ENCODE data around the gene C20orf144.

C20orf144 gene

DNA sequence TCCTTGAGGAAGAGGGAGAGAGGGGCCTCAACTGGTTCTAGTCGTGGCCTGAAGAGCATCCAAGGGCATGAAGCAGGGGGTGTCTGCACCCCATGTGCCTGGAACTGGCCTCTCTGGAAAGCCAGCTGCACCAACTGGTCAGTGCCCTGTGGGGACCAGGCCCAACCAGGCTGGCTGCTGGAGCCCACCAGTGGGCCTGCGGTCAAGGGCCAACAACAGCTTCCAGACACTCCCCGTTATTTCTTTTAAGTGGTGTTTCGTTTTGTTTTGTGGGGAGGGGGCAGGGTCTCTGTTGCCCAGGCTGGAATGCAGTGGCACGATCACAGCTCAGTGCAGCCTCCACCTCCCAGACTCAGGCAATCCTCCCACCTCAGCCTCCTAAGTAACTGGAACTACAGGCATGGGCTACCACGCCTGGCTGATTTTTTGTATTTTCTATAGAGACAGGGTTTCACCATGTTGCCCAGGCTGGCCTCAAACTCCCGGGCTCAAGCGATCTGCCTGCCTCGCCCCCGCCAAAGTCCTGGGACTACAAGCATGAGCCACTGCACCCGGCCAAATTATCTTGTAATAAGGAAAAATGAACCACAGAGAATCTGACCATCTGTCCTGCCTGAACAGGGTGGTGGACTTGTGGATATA lies 11.9 kb upstream of the C20orf144 start:
- no peak for DNase-seq (ENCODE audit: low read depth)

GRCh38 chr20:33650753-33651561 lies 11.2 kb upstream of the C20orf144 start:
- DNase-seq (ENCODE audit: low read depth): no peak

- no peak for DNase-seq (ENCODE audit: low read depth)
These were observed 10.5 kb upstream of the C20orf144 start for GRCh38 chr20:33651562-33652048.

GRCh38 chr20:33653218-33653899 lies 8.8 kb upstream of the C20orf144 start:
- DNase-seq (ENCODE audit: low read depth): peak; percentile 14

DNA sequence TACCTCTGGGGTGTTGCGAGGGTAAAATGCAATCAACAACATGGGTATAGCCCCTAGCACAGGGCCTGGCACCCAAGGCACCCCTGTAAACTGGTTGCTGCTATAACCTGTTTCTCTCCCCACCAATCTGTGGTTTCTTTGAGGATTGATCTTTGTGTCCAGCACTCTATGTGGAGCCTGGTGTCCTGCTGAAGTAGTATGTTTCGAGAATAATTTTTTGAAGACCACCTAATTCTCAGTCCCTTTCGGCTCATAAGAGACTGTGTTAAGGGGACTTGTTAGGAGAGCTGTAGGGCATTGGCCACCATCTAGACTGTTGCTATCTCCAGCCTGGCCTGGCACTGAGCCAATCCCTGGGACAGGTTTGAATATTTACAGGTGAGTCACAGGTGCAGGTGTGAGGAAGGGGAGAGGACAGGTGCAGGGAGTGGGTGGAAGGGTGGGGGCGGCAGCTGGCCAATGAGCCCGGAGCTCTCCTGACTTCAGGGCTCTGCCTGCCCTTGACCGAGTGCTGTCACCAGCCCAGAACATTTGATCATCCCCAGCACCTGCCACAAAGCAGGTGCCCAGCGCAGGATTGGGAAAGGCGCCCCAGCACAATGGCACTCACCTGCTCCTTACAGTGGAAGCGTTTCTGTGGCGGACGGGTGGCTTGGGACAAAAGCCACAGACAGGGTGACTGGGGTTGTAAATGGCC lies 8.1 kb upstream of the C20orf144 start:
- DNase-seq (ENCODE audit: low read depth): no peak

DNA sequence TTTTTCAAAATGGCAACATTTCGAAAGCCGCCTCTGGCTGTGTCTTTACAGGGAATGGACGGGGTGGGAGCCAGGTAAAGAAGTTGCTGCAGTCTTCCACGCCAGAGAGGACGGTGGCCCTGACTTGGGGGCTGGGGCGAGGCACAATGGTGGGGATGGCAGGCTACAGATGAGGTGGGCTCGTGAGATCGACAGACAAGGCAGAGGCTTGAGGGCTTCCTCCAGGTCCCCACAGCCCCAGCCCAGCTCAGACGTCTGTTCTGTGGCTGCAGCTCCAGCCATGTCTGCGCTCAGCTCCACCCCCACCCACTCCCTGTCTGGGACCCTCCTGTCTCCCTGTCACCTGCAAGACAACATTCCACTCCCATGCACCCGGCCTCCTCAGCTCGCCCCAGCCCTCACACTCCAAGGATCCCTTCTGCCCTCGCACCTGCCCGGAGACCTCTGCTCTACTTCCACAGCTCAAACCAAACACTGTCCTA lies 7.4 kb upstream of the C20orf144 start:
- no peak for DNase-seq (ENCODE audit: low read depth)

GRCh38 chr20:33655164-33655563 lies 7.0 kb upstream of the C20orf144 start:
- no peak for DNase-seq (ENCODE audit: low read depth)

GRCh38 chr20:33656010-33656782 lies 5.9 kb upstream of the C20orf144 start:
- DNase-seq (ENCODE audit: low read depth): no peak

DNA sequence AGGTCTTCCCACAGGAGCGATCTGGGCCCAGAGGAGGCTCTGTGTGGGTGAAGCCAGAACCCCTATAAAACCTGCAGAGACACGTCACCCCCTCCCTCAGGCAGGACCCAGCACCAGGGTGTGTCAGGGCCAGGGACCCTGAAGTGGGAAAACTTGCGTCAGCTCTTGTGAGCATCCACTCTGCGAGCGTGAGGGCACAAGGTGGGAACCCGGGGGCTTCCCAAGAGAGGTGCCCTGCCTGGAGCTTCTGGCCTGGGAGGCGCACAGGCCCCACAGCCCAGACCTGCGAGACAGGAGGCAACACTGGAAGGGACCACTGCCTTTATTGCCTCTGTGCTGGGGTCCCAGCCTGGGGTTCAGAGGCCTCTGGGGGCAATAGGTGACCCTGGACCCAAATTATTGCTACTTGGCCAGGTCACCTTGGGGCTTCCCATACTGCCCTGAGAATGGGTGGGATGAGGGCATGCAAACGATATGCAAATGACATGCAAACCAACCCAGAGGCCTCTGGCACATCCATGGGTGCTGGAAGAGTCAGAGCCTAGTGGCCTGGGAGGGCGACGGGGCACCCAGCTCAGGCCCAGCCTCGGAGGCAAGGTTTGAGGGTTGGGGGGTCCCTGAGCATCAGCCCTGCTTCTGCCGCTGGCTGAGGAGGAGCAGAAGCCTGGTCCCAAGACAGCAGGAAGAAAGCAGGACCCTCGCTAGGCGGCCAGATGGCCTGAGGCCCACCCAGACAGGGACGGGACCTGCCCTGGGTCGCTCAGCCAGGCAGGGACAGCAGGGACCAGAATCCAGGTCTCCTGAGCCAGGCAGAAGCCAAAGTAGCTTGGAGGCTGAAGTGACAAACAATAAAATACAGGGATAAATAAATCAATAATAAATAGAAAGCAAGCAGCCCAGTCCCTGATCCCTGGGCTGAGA lies 5.1 kb upstream of the C20orf144 start:
- DNase-seq (ENCODE audit: low read depth): no peak

GRCh38 chr20:33657704-33658095 lies 4.4 kb upstream of the C20orf144 start:
- no peak for DNase-seq (ENCODE audit: low read depth)

- DNase-seq (ENCODE audit: low read depth): no peak
These were observed 3.6 kb upstream of the C20orf144 start for GRCh38 chr20:33658510-33658909.

GRCh38 chr20:33658929-33659328 lies 3.2 kb upstream of the C20orf144 start:
- no peak for DNase-seq (ENCODE audit: low read depth)

DNA sequence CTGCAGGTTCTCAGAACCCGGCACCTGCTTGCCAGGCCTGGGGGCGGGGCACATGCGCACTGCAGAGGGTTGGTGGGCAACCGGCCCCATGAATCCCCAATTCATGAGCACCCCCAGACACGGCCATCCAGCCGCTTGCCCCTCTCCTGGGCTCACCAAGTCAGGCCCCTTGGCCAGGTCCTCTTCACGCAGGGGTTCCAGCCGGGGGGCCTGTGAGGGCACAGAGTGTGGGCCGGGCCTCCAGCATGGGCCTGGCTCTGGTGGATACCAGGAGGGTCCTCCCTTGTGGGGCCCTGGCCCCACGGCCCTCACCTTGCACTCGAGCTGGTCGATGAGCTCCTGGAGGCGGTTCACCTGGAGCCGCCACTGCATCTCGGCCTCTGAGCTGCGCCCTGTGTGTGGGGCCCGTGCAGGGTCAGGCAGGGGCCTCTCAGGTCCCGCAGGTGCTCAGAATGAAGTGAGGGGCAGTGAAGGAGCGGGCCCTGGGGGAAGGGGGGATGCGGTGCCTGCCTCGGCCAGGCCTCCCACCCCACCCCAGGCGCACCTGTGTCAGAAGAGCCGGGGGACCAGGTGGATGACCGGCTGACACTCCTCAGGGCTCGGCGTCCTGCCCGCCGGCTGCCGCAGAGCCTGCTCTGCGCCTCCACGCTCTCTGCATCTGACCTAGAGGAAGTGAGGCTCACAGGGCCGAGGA lies 2.6 kb upstream of the C20orf144 start:
- DNase-seq (ENCODE audit: low read depth): no peak

DNA sequence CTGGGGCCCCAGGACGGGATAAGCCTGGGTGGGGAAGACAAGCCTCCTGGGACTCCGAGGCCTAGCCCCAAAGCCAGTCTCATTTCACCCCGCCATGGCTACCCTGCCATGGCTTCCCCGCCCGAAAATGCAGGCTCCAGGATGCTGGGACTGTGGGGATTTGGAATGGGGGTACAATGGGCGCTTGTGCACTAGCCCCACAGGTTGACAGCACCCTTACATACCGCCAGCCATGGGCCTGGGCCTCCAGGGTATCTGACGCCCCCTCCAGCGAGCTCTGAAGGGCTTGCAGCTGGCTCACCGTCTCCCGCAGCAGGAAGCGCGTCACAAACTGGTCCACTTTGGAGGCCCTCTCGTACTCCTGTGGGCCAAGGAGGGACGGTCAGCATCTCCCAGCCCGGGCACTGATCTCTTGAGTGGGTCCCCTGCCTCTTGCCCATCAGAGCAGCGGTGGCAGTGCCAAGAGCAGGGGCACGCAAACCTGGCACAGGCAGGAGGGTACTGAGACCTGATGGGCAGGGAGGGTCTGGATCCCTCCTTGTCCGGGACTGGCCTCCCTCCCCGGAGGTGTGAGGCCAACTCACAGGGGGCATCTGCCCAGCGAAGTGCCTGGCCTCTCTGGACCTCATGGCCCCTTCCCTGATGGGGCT lies 2.0 kb upstream of the C20orf144 start:
- DNase-seq (ENCODE audit: low read depth): no peak

GRCh38 chr20:33660685-33661058 lies 1.5 kb upstream of the C20orf144 start:
- DNase-seq (ENCODE audit: low read depth): no peak

DNA sequence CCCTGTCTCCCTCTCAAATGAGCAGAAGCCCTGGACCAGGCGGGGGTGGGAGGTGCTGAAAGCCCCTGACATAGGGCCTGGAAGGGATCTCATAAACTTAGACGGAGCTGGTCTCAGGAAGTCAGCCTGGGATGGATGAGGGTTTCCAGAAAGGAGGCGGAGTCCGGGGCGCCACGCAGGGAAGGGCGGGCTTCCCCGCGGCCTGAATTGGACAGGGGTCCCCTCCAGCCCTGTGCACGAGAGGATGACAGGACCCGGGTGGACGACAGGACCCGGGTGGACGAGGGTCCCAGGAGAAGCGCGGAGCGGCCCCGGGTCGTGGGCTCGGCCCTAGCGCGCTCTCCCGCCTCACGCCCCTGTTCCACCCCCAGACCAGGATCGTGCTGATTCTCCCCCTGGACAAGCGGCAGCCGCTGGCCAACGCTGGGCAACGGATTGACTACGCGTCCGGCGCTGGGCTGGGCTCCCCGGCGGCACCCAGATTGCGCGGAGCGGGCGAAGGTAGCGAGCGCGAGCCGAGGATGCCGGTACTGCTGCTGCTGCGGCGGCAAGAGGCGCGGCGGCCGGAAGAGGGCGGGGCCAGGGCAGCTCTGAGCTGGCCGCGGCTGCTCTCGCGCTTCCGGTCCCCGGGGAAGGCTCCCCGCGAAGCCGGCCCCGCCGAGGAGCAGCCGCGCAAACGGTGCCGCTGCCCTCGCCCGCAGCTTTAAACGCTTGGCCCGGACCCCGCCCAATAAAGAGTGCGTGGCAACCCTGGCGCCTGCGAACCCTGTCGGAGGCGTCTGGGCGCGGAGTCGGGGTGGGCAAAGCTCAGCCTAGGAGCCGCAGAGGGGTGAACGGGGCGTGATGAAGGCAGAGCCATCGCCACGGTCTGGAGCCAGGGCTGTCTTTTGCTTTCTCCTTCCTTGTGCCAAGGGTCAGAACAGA lies 1.3 kb downstream of the C20orf144 start:
- peak; percentile 77 for DNase-seq (ENCODE audit: low read depth)

- no peak for DNase-seq (ENCODE audit: low read depth)
These were observed 2.1 kb downstream of the C20orf144 start for GRCh38 chr20:33664085-33664761.

- no peak for DNase-seq (ENCODE audit: low read depth)
These were observed 2.6 kb downstream of the C20orf144 start for GRCh38 chr20:33664762-33665144.
